GM19455 (cell line): ENCODE measurements around the gene SHKBP1.
A peak's percentile ranks its signal among the peaks of the same experiment; 100 is the strongest.
"Not testable (repeated sequence)": the region's sequence is repeated elsewhere in the genome, so short reads cannot be mapped to it uniquely, and the experiment has no call there.

Source experiments
- ATAC-seq: cut with Tn5 transposase; IDR thresholded peaks from one replicate; pipeline ENCODE4 v1.9.1; 2021; ENCODE audit not compliant: unreplicated experiment

SHKBP1 gene, protein sequence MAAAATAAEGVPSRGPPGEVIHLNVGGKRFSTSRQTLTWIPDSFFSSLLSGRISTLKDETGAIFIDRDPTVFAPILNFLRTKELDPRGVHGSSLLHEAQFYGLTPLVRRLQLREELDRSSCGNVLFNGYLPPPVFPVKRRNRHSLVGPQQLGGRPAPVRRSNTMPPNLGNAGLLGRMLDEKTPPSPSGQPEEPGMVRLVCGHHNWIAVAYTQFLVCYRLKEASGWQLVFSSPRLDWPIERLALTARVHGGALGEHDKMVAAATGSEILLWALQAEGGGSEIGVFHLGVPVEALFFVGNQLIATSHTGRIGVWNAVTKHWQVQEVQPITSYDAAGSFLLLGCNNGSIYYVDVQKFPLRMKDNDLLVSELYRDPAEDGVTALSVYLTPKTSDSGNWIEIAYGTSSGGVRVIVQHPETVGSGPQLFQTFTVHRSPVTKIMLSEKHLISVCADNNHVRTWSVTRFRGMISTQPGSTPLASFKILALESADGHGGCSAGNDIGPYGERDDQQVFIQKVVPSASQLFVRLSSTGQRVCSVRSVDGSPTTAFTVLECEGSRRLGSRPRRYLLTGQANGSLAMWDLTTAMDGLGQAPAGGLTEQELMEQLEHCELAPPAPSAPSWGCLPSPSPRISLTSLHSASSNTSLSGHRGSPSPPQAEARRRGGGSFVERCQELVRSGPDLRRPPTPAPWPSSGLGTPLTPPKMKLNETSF

DNA sequence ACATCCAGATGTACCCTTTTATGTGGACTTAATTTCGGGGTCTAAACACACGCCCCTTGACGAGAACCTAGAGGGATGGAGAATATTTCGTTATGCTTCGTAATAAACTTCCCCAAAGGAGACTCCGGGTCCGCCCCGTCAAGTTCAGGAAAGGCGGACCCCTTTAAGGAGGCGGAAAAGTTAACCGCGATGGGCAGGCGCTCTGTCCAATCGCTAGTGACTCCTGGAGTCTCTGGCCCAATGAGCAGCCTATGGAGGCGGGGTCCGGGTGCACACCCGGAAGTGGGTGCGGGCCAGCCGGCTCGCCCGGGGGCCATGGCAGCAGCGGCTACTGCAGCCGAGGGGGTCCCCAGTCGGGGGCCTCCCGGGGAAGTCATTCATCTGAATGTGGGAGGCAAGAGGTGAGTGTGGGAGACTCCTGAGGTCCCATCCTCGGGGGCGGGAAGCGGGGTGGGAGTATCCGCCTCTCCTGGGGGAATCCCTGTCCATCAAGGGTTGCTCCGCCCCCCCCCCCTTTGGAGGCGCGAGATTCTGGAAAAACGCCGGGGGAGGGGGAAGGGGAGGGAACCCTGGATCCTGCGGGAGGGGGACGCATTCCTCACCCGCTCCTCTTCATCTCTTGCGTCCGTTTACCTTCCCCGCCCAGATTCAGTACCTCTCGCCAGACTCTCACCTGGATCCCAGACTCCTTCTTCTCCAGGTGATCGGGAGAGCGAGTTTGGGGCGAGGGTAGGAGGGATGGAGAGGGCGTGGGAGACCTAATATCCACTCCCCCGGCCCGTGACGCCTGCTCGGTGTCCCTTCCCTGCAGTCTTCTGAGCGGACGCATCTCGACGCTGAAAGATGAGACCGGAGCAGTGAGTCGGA, at the start of gene SHKBP1:
SHKBP1 (plus strand) TSS at position 289 of the 867 bp plus-strand sequence; CDS start at position 316, 27 bp downstream.
- peak; percentile 84 for ATAC-seq

DNA sequence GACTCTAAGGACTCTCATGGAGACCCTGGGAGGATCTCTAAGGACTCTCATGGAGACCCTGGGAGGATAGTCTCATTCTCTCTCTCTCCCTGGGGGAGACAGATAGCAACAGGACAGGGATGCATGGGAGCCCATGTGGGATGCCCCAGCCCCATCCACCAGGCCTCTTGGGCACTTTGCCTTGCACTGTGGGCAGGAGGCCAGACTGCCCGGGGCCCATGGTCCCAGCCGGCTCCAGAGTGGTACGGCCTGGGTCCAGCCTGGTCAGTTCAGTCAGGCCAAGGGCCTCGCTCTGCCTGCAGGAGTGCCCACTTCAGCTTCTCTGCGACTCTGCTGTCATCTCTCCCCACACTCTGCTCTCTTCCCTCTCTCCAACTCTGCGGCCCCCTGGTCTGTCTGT, 48.6 kb upstream of the SHKBP1 start:
- no peak for ATAC-seq

DNA sequence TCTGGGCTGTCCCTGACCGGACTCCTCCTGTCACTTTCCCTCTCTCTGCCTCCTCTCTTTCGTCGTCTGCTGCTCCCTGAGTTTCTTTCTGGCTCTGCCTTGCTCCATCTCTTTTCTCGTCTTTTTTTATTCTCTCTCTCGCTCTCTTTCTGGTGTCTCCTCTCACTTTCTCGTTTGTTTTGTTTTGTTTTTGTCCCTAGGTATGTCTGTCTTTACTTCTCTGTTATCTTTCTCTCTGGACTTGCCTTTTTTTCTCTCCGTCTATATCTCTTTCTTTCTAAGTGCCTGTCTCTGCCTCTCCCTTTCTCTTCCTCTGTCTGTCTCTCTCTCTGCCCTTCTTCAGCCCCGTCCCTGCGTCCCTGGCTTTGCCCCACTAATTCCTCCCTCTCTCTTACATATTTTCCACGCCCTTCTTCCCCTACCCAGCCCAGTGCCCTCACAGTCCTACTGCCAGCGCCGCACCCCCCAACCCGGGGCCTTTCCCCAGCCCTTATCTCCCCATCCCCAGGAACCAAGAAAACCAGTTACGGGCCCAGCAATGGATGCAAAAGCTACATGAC, 48.1 kb upstream of the SHKBP1 start:
- ATAC-seq: no peak

- no peak for ATAC-seq
Observed at GRCh38 chr19:40529093-40529954, 47.3 kb upstream of the SHKBP1 start.

GRCh38 chr19:40530091-40530901, 46.4 kb upstream of the SHKBP1 start:
- ATAC-seq: no peak

- no peak for ATAC-seq
Observed at GRCh38 chr19:40533508-40533907, 43.2 kb upstream of the SHKBP1 start.

DNA sequence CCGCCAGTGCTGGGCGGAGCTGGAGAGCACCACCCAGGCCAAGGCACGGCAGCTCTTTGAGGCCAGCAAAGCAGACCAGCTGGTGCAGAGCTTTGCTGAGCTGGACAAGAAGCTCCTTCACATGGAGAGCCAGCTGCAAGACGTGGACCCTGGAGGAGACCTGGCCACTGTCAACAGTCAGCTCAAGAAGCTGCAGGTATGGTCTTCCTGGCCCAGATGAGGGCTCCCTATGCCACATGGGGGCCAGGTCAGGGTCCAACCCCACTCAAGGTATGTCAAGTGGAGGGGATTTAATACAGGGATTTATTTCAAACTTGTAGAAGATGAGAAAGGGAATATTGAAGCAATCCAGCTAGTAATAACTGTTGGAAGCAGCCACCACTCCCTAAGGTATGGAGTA, 42.5 kb upstream of the SHKBP1 start:
- ATAC-seq: no peak

GRCh38 chr19:40539070-40539469, 37.6 kb upstream of the SHKBP1 start:
- ATAC-seq: no peak

- ATAC-seq: no peak
Observed at GRCh38 chr19:40542202-40542859, 34.3 kb upstream of the SHKBP1 start.

- no peak for ATAC-seq
Observed at GRCh38 chr19:40543029-40543597, 33.6 kb upstream of the SHKBP1 start.

DNA sequence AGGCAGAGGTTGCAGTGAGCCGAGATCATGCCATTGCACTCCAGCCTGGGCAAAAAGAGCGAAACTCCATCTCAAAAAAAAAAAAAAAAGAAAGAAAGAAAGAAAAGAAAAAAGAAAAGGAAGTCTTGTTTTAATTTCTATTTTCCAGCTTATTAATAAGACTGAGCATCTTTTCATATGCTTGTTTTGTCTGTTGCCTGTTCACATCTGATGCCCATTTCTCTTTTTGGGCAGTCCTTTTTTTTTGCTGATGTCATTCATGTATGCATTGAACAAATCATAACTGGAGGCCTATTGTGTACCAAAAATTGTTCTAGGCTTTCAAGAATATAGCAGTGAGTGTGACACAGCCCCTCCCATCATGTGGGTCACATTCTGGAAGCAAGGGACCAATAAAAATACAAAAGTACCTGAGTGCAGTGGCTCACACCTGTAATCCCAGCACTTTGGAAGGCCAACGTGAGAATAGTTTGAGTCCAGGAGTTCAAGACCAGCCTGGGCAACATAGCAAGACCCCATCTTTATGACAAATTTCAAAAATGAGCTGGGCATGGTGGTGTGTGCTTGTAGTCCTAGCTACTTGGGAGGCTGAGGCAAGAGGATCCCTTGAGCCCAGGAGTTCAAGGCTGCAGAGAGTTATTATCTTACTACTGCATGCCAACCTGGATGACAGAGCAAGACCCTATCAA, 30.4 kb upstream of the SHKBP1 start:
- not testable (repeated sequence) for ATAC-seq

DNA sequence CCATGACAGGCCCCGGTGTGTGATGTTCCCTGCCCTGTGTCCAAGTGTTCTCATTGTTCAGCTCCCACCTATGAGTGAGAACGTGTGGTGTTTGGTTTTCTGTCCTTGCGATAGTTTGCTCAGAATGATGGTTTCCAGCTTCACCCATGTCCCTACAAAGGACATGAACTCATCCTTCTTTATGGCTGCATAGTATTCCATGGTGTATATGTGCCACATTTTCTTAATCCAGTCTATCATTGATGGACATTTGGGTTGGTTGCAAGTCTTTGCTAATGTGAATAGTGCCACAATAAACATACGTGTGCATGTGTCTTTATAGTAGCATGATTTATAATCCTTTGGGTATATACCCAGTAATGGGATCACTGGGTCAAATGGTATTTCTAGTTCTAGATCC, 29.5 kb upstream of the SHKBP1 start:
- not testable (repeated sequence) for ATAC-seq

- no peak for ATAC-seq
Observed at GRCh38 chr19:40547836-40548235, 28.8 kb upstream of the SHKBP1 start.

GRCh38 chr19:40549007-40549708, 27.5 kb upstream of the SHKBP1 start:
- ATAC-seq: no peak

DNA sequence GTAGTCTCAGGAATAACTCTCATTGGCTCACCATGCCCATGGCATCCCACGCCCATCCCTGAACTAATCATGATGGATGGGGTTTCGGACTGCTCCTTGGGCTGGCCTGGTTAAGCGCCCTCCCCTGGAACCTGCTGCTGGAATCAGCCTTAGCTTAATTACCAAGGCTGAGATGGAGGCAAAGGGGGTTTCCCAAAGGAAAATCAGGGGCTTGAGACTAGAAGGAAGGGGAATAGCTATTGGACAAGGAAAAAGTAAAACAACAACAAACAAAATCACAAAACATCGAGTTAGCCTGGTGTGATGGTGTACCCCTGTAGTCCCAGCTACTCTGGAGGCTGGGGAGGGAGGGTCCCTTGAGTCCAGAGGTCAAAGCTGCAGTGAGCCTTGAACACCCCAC, 25.7 kb upstream of the SHKBP1 start:
- ATAC-seq: no peak

DNA sequence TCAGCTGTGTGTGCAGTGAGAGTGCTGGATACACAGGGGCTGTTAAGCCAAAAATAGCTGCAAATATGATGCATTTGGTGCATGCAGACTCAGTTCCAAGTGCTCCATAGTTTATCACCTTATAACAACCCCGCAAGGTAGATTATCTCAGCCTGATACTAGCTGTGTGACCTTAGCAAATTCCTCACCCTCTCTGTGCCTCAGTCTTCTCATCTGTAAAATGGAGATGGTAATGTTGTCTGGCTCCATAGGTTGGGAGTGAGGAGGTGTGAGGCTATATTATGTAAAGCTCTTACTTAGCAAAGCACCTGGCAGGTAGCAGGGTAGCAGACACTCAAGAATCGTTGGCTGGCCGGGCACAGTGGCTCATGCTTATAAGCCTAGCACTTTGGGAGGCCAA, 23.8 kb upstream of the SHKBP1 start:
- ATAC-seq: no peak
